ENCODE measurements around the gene PPIG.

Gene PPIG

DNA sequence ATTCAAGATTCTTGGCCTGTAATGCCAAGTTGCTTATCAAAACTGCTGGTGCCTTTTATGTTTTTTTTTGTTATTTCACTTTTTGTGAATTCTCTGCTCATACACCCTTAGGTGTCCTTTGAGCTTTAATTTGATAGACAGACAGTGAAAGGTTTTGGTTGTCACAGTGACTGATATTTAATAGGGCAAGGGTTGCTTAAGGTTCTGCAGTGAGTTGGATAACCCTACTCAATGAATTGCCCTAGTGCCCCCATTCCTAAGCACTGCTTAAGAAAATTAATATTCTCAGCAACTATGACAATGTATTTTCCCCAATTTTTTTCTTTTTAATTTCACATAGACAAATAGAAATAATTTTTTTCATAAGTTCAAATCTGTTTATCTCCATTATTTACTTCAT is 15.4 kb downstream of the PPIG start:
- CTCF ChIA-PET = no interaction called here
- Histone ChIP-seq H3K9me3 (ENCODE audit: control insufficient read depth, insufficient read depth, low read depth, low read length) (no peaks in the 10 kb centered on the region), H3K36me3 (ENCODE audit: control insufficient read depth in 2 of 2, insufficient read depth in 1 of 2, low read length in 2 of 2) (peaks cover 5 to 9% of the 10 kb centered on the region in 2 experiments; a peak in 2 of 3 replicates), H3K4me1 (ENCODE audit: control insufficient read depth, insufficient read depth, low read length) (no peaks in the 10 kb centered on the region), H3K27ac (ENCODE audit: extremely low read depth, low read depth, low read length) (no peak overlapping the region), H3K4me3 (ENCODE audit: low read depth, low read length) (no peak overlapping the region)
- TF ChIP-seq ZNF558 (tag by site-specific recombination; IDR thresholded peaks at IDR 0.05) = no peak
- TF ChIP-seq, protein P1, sequence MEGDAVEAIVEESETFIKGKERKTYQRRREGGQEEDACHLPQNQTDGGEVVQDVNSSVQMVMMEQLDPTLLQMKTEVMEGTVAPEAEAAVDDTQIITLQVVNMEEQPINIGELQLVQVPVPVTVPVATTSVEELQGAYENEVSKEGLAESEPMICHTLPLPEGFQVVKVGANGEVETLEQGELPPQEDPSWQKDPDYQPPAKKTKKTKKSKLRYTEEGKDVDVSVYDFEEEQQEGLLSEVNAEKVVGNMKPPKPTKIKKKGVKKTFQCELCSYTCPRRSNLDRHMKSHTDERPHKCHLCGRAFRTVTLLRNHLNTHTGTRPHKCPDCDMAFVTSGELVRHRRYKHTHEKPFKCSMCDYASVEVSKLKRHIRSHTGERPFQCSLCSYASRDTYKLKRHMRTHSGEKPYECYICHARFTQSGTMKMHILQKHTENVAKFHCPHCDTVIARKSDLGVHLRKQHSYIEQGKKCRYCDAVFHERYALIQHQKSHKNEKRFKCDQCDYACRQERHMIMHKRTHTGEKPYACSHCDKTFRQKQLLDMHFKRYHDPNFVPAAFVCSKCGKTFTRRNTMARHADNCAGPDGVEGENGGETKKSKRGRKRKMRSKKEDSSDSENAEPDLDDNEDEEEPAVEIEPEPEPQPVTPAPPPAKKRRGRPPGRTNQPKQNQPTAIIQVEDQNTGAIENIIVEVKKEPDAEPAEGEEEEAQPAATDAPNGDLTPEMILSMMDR (tag by site-specific recombination; IDR thresholded peaks at IDR 0.05) = no peak
- TF ChIP-seq ZNF23 (tag by site-specific recombination; IDR thresholded peaks at IDR 0.05; ENCODE audit: borderline replicate concordance) = no peak
- TF ChIP-seq ZNF155 (tag by site-specific recombination; IDR thresholded peaks at IDR 0.05) = no peak
- no peak for TF ChIP-seq ZNF664 (tag by site-specific recombination; IDR thresholded peaks at IDR 0.05)
- no peak for TF ChIP-seq KLF7 (tag by site-specific recombination; IDR thresholded peaks at IDR 0.05; ENCODE audit: borderline replicate concordance)
- no peak for TF ChIP-seq ZNF701 (tag by site-specific recombination; IDR thresholded peaks at IDR 0.05)
- TF ChIP-seq, protein P2, sequence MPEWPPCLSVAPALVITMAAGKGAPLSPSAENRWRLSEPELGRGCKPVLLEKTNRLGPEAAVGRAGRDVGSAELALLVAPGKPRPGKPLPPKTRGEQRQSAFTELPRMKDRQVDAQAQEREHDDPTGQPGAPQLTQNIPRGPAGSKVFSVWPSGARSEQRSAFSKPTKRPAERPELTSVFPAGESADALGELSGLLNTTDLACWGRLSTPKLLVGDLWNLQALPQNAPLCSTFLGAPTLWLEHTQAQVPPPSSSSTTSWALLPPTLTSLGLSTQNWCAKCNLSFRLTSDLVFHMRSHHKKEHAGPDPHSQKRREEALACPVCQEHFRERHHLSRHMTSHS (tag by site-specific recombination; IDR thresholded peaks at IDR 0.05) = no peak
- no peak for TF ChIP-seq PRDM1 (tag by site-specific recombination; IDR thresholded peaks at IDR 0.05)
- no peak for TF ChIP-seq RBAK (tag by site-specific recombination; IDR thresholded peaks at IDR 0.05)
- TF ChIP-seq ZNF169 (tag by site-specific recombination; IDR thresholded peaks at IDR 0.05) = no peak
- POLR2A ChIA-PET = no interaction called here

DNA sequence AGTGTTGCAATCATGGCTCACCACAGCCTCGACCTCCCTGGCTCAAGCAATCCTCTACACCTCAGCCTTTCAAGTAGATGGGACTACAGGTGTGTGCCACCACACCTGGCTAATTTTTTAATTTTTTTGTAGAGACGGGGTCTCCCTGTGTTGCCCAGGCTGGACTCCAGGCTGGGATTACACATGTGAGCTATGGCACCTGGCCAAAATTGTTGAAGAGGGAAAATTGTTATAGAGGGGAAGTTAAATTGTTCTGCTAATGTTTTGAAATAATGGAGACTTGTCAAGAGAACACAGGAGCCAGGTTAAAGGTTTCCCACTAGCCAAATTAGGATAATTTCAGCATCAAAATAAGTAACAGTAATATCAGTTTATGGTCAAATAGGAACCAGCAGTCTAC is 25.1 kb downstream of the PPIG start:
- POLR2A ChIA-PET = no interaction called here
- H3K36me3 ChIP-seq (ENCODE audit: control insufficient read depth in 2 of 2, insufficient read depth in 1 of 2, low read length in 2 of 2) = peaks cover 66 to 89% of the 10 kb centered on the region in 2 experiments
- TF ChIP-seq ZNF521 (tag by site-specific recombination; IDR thresholded peaks at IDR 0.05) = no peak
- no peak for TF ChIP-seq ZNF335 (tag by site-specific recombination; conservative IDR thresholded peaks at IDR 0.05)
- TF ChIP-seq ZNF677 (tag by site-specific recombination; IDR thresholded peaks at IDR 0.05) = no peak
- TF ChIP-seq ZNF350 (tag by site-specific recombination; IDR thresholded peaks at IDR 0.05) = no peak
- no peak for TF ChIP-seq ZNF629 (tag by site-specific recombination; IDR thresholded peaks at IDR 0.05)
- TF ChIP-seq, protein P3, sequence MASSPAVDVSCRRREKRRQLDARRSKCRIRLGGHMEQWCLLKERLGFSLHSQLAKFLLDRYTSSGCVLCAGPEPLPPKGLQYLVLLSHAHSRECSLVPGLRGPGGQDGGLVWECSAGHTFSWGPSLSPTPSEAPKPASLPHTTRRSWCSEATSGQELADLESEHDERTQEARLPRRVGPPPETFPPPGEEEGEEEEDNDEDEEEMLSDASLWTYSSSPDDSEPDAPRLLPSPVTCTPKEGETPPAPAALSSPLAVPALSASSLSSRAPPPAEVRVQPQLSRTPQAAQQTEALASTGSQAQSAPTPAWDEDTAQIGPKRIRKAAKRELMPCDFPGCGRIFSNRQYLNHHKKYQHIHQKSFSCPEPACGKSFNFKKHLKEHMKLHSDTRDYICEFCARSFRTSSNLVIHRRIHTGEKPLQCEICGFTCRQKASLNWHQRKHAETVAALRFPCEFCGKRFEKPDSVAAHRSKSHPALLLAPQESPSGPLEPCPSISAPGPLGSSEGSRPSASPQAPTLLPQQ (tag by site-specific recombination; IDR thresholded peaks at IDR 0.05) = no peak
- no peak for TF ChIP-seq ZNF394 (tag by site-specific recombination; IDR thresholded peaks at IDR 0.05; ENCODE audit: borderline replicate concordance)
- TF ChIP-seq, protein P4, sequence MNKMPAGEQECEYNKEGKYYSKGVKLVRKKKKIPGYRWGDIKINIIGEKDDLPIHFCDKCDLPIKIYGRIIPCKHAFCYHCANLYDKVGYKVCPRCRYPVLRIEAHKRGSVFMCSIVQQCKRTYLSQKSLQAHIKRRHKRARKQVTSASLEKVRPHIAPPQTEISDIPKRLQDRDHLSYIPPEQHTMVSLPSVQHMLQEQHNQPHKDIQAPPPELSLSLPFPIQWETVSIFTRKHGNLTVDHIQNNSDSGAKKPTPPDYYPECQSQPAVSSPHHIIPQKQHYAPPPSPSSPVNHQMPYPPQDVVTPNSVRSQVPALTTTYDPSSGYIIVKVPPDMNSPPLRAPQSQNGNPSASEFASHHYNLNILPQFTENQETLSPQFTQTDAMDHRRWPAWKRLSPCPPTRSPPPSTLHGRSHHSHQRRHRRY (tag by site-specific recombination; IDR thresholded peaks at IDR 0.05) = no peak
- TF ChIP-seq ZNF324 (tag by site-specific recombination; IDR thresholded peaks at IDR 0.05) = no peak
- no peak for TF ChIP-seq ZNF658 (tag by site-specific recombination; IDR thresholded peaks at IDR 0.05)
- no peak for TF ChIP-seq ZBTB21 (tag by site-specific recombination; IDR thresholded peaks at IDR 0.05)
- TF ChIP-seq ZNF473 (tag by site-specific recombination; IDR thresholded peaks at IDR 0.05) = no peak
- TF ChIP-seq, protein P5, sequence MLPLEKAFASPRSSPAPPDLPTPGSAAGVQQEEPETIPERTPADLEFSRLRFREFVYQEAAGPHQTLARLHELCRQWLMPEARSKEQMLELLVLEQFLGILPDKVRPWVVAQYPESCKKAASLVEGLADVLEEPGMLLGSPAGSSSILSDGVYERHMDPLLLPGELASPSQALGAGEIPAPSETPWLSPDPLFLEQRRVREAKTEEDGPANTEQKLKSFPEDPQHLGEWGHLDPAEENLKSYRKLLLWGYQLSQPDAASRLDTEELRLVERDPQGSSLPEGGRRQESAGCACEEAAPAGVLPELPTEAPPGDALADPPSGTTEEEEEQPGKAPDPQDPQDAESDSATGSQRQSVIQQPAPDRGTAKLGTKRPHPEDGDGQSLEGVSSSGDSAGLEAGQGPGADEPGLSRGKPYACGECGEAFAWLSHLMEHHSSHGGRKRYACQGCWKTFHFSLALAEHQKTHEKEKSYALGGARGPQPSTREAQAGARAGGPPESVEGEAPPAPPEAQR (tag by site-specific recombination; IDR thresholded peaks at IDR 0.05) = no peak

More for the DNA sequence above, 25.1 kb downstream of the PPIG start:
- H3K27ac ChIP-seq (ENCODE audit: extremely low read depth, low read depth, low read length) = no peak overlapping the region
- CTCF ChIA-PET = no interaction called here
- H3K9me3 ChIP-seq (ENCODE audit: control insufficient read depth, insufficient read depth, low read depth, low read length) = no peaks in the 10 kb centered on the region
- no peaks in the 10 kb centered on the region for H3K4me1 ChIP-seq (ENCODE audit: control insufficient read depth, insufficient read depth, low read length)
- H3K4me3 ChIP-seq (ENCODE audit: low read depth, low read length) = no peak overlapping the region

Data from HEK293 (cell line).